ENCODE data around the gene TFDP3.

TFDP3 gene

DNA sequence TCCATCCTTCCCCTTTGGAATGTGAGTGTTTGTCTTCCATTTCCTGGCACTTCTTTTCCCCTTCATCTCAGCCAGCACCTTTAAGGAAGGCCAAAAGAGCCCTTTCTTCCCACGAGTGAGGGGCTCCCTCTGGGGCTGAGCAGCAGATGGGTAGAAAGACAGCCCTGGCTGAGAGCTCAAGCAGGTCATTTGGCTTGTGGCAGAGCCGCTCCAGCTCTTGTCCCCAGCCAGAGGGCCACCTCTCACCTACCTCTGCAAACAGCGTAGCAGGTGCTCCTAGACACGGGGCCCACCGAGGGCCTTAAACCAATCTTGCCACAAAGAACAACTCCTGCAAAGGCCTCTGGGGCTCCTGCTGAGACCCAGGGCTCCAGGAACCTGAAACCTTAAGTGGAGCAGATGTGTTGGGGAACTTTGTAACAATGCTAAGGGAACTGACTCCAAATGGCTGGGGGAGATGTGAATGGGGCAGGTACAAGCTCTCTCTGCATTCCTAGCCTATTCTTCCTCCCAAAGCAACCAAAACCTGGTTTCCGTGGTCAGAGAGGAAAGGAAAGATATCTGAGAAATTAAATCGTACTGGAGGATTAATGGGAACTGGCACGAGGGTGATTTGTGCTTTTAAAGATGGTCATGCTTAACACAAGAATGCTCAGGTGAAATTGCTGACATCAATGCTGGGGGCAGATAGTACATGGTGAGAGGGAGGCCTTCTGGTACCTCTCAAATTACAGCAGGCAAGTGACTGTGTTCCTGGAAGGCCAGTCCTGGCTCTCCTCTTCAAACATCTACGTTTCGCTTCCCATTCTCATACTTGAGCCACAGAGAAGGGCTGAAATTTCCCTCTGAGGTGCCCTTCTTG, 27.0 kb downstream of the TFDP3 start:
- in situ Hi-C loops (cut with MboI; ENCODE audit: low pct_unique_long_range_greater_than_20kb, low sequenced_read_pairs): no loop called here
- no peak for DNase-seq

- in situ Hi-C loops (cut with MboI; ENCODE audit: low pct_unique_long_range_greater_than_20kb, low sequenced_read_pairs): no loop called here
- no peak for DNase-seq
Measured at GRCh38 chrX:133189195-133189594, 29.0 kb downstream of the TFDP3 start.

- in situ Hi-C loops (cut with MboI; ENCODE audit: low pct_unique_long_range_greater_than_20kb, low sequenced_read_pairs): no loop called here
- no peak for DNase-seq
Measured at GRCh38 chrX:133188631-133189030, 29.5 kb downstream of the TFDP3 start.

- in situ Hi-C loops (cut with MboI; ENCODE audit: low pct_unique_long_range_greater_than_20kb, low sequenced_read_pairs): no loop called here
Measured at GRCh38 chrX:133185938-133186337, 32.2 kb downstream of the TFDP3 start.

DNA sequence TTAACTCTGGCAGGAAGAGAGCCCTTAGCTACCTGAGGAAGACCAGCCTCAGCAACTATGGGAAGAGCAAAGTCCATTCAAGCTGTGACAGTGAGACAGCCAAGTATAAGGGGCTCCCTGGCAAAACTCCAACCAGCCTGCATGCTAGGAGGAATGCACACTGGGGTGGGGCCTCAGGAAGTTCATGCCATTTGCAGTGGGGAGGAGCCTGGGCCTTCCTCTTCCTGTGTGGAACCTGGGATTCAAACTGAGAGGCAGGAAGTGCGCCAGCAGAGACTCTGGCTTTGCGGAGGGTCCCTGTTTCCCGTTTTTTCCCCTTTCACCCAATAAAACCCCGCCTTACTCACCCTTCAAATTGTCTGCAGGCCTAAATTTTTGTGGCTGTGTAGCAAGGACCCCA, 33.0 kb downstream of the TFDP3 start:
- in situ Hi-C loops (cut with MboI; ENCODE audit: low pct_unique_long_range_greater_than_20kb, low sequenced_read_pairs): no loop called here
- no peak for DNase-seq

More at GRCh38 chrX:133185938-133186337, 32.2 kb downstream of the TFDP3 start:
- no peak for DNase-seq

GRCh38 chrX:133183806-133184205, 34.3 kb downstream of the TFDP3 start:
- in situ Hi-C loops (cut with MboI; ENCODE audit: low pct_unique_long_range_greater_than_20kb, low sequenced_read_pairs): no loop called here

GRCh38 chrX:133179500-133179899, 38.7 kb downstream of the TFDP3 start:
- in situ Hi-C loops (cut with MboI; ENCODE audit: low pct_unique_long_range_greater_than_20kb, low sequenced_read_pairs): no loop called here
- no peak for DNase-seq

More at GRCh38 chrX:133183806-133184205, 34.3 kb downstream of the TFDP3 start:
- DNase-seq: no peak

DNA sequence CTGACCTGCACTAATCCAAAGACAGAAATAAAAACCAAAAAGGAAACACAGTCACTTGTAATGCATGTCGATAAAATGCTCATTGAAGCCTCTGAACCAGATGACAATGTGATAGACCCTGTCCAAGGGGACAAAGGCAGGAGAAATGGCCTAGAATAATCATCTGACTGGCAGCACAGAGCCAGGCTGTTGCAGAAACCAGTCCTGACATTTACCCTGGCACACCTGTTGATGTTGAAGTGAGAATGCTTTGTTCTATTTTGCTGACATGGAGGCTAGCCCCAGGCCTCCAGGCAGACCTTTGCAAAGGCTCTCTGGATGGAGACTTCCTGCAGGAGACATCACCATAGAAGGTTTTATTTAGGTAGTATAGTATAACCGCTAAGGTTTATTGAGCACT, 41.0 kb downstream of the TFDP3 start:
- in situ Hi-C loops (cut with MboI; ENCODE audit: low pct_unique_long_range_greater_than_20kb, low sequenced_read_pairs): no loop called here
- no peak for DNase-seq

DNA sequence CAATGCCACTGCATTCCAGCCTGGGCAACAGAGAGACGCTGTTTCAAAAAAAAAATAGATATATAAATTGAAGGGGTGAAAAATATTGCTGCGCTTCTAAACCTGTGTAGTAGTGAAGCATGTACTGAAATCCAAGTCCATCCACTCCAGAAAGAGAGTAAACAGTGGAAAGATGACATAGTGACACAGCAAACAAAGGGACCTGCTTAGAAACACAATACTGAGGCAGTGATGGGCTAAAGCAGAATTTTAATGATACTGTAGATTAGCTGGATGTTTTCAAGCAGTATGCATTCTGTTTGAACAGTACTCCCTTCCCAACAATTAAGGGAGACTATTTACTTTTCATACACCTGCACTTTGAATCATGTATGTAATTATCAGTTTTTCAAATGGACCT, 42.5 kb downstream of the TFDP3 start:
- in situ Hi-C loops (cut with MboI; ENCODE audit: low pct_unique_long_range_greater_than_20kb, low sequenced_read_pairs): no loop called here
- no peak for DNase-seq

DNA sequence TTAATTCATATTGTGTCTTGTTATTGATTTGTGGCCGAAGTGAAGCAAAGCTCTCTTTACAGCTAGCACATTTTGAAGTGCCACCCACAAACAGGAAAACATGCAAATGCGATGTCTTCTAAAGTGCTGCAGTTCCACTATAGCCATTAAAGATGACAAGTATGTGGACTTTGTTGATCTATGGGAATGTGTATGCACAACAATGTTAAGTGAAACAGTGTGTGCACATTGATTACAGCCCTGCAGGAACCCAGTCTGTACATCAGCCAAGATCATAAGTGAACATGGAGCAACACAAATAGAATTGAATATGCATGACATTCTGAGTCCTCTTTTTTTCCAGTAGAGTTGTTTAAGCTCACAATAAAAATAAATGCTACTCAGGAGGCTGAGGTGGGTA, 43.0 kb downstream of the TFDP3 start:
- no peak for DNase-seq
- in situ Hi-C loops (cut with MboI; ENCODE audit: low pct_unique_long_range_greater_than_20kb, low sequenced_read_pairs): no loop called here

GRCh38 chrX:133171962-133172708, 46.0 kb downstream of the TFDP3 start:
- in situ Hi-C loops (cut with MboI; ENCODE audit: low pct_unique_long_range_greater_than_20kb, low sequenced_read_pairs): no loop called here
- DNase-seq: peak; percentile 30

All from KBM-7 (cell line).